ENCODE results near the gene PEAK1.

DNA sequence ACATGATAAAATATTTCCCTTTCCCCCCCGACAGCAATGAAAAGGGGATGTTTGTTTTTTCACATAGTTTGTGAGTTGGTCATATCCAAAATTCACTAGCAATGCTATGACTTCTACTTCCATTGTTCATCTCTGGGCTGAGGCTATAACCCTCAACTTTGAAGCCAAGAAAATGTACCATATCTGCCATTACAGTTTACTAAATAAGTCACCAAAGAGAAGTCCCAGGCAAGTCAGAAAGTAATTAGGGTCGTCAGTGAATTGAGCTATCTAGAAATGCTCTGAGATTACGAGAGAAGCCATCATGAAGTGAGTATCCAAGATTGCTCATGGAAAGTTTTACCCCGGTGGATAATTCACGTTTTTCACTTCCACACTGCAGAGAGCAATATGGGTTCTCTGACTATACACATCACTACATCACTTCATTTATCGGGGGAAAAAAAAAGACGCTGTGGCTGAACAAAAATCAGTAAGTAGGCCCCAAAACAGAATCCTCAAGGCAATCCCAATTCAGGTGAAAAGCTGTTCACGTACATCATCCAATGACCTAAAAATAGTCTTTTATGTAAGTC lies 1.4 kb downstream of the PEAK1 start:
- TF ChIP-seq CEBPG (CRISPR knock-in tag; IDR thresholded peaks at IDR 0.05) (no peak), CEBPG (tag; conservative IDR thresholded peaks at IDR 0.05 in 1 of 2, IDR thresholded peaks at IDR 0.05 in 1 of 2) (no peak), SAP30 (IDR thresholded peaks at IDR 0.05; ENCODE audit: borderline replicate concordance, insufficient read depth, low read depth, low read length, poor library complexity, severe bottlenecking) (no peak), NRF1 (conservative IDR thresholded peaks at IDR 0.05 in 1 of 2, IDR thresholded peaks at IDR 0.05 in 1 of 2) (no peak), KLF10 (CRISPR knock-in tag; IDR thresholded peaks at IDR 0.05) (no peak), ZNF282 (CRISPR knock-in tag; IDR thresholded peaks at IDR 0.05) (no peak), ELF1 (tag; IDR thresholded peaks at IDR 0.05) (no peak)
- TF ChIP-seq, protein P1, sequence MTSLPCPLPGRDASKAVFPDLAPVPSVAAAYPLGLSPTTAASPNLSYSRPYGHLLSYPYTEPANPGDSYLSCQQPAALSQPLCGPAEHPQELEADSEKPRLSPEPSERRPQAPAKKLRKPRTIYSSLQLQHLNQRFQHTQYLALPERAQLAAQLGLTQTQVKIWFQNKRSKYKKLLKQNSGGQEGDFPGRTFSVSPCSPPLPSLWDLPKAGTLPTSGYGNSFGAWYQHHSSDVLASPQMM (CRISPR knock-in tag; IDR thresholded peaks at IDR 0.05), result no peak
- TF ChIP-seq, protein P2, sequence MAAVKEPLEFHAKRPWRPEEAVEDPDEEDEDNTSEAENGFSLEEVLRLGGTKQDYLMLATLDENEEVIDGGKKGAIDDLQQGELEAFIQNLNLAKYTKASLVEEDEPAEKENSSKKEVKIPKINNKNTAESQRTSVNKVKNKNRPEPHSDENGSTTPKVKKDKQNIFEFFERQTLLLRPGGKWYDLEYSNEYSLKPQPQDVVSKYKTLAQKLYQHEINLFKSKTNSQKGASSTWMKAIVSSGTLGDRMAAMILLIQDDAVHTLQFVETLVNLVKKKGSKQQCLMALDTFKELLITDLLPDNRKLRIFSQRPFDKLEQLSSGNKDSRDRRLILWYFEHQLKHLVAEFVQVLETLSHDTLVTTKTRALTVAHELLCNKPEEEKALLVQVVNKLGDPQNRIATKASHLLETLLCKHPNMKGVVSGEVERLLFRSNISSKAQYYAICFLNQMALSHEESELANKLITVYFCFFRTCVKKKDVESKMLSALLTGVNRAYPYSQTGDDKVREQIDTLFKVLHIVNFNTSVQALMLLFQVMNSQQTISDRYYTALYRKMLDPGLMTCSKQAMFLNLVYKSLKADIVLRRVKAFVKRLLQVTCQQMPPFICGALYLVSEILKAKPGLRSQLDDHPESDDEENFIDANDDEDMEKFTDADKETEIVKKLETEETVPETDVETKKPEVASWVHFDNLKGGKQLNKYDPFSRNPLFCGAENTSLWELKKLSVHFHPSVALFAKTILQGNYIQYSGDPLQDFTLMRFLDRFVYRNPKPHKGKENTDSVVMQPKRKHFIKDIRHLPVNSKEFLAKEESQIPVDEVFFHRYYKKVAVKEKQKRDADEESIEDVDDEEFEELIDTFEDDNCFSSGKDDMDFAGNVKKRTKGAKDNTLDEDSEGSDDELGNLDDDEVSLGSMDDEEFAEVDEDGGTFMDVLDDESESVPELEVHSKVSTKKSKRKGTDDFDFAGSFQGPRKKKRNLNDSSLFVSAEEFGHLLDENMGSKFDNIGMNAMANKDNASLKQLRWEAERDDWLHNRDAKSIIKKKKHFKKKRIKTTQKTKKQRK (IDR thresholded peaks at IDR 0.05; ENCODE audit: borderline replicate concordance, low read depth, low read length), result no peak
- TF ChIP-seq, protein P3, sequence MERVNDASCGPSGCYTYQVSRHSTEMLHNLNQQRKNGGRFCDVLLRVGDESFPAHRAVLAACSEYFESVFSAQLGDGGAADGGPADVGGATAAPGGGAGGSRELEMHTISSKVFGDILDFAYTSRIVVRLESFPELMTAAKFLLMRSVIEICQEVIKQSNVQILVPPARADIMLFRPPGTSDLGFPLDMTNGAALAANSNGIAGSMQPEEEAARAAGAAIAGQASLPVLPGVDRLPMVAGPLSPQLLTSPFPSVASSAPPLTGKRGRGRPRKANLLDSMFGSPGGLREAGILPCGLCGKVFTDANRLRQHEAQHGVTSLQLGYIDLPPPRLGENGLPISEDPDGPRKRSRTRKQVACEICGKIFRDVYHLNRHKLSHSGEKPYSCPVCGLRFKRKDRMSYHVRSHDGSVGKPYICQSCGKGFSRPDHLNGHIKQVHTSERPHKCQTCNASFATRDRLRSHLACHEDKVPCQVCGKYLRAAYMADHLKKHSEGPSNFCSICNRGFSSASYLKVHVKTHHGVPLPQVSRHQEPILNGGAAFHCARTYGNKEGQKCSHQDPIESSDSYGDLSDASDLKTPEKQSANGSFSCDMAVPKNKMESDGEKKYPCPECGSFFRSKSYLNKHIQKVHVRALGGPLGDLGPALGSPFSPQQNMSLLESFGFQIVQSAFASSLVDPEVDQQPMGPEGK (CRISPR knock-in tag; IDR thresholded peaks at IDR 0.05; ENCODE audit: borderline replicate concordance), result no peak
- TF ChIP-seq, protein P4, sequence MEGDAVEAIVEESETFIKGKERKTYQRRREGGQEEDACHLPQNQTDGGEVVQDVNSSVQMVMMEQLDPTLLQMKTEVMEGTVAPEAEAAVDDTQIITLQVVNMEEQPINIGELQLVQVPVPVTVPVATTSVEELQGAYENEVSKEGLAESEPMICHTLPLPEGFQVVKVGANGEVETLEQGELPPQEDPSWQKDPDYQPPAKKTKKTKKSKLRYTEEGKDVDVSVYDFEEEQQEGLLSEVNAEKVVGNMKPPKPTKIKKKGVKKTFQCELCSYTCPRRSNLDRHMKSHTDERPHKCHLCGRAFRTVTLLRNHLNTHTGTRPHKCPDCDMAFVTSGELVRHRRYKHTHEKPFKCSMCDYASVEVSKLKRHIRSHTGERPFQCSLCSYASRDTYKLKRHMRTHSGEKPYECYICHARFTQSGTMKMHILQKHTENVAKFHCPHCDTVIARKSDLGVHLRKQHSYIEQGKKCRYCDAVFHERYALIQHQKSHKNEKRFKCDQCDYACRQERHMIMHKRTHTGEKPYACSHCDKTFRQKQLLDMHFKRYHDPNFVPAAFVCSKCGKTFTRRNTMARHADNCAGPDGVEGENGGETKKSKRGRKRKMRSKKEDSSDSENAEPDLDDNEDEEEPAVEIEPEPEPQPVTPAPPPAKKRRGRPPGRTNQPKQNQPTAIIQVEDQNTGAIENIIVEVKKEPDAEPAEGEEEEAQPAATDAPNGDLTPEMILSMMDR (IDR thresholded peaks at IDR 0.05 in 2 of 3, conservative IDR thresholded peaks at IDR 0.05 in 1 of 3; ENCODE audit: insufficient read depth in 2 of 3, low read depth in 1 of 3, low read length in 3 of 3), result no peak

All from K562 (cell line).